ENCODE data around the gene ADORA3.

DNA sequence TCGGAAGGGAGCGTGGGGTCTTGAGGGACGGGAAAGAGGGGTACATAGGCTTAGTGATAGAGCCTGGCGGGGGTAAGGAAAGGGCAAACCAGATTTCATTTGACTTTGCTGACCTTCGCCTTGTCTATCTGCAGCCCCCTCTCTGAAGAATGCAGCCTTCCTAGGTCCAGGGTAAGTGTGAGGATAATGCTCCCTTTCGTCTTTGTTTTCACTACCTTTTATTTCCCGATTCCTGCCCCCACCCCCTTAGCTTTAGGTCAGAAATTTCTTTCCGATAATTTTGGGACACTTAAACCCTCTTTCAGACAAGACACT lies 53.8 kb downstream of the ADORA3 start:
- TF ChIP-seq EZH2 (optimal IDR thresholded peaks at IDR 0.05; ENCODE audit: low read depth, low read length), result no peak
- TF ChIP-seq CTCF (IDR thresholded peaks at IDR 0.05; ENCODE audit: low read length), result no peak
- TF ChIP-seq EZH2phosphoT487 (IDR thresholded peaks at IDR 0.05; ENCODE audit: low read length), result no peak
